Measurements from ENCODE around the gene FTO.

DNA sequence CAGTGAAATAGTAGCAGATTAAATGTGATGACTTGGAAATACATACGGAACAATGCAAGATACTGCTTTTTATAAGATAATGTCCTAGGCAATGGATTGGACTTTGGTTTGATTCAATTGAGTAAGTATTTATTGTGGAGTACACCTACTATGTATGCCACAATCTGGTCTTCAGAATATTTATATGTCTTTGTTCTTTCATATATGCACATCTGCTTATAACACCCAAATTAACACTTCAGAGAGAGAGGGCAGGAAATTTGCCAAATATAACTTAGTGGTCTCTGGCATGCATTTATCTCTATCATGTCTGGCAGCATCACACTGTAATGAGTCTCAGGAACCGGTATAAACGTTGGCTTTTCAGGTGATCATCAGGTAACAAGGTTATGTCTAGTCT lies 17.2 kb upstream of the FTO start:
- TF ChIP-seq EZH2phosphoT487 (IDR thresholded peaks at IDR 0.05; ENCODE audit: low read length) (no peak), EZH2 (optimal IDR thresholded peaks at IDR 0.05; ENCODE audit: low read depth, low read length) (no peak)
